ENCODE data around the gene TNFAIP8L3. TPM values are rescaled to one million over a fixed set of nuclear protein-coding genes. Genes with fewer than 3 reads are reported as not detected.

TNFAIP8L3 gene
- total and polyA plus RNA-seq, 7 experiments from 2014 or later, result not detected

DNA sequence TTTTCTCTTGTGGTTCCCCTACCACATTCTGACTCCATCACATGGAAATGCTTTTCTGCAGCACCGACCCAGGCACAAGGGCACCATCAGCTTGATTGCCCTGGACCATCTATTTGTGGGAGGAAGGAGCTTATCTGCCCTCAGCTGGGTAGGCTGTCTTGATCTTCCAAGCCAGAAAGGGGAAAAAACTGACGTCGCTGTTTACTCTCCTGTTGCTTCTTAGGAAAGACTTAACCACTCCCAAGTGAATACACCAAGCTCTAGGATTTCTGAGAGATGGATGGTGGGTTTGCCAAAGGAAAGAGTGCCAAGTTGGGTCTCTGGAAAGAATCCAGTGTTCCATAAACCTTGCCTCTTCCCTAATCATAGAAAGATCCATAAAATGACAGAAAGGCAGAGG lies 4.0 kb downstream of the TNFAIP8L3 start:
- Mint-ChIP-seq H3K9me3 (peaks cover 0 to 1% (median 0%) of the 10 kb centered on the region in 11 donors), H3K27me3 (peaks cover 37 to 77% (median 56%) of the 10 kb centered on the region in 5 donors), H3K4me3 (no peak overlapping the region), H3K27ac (no peak overlapping the region), H3K4me1 (peaks cover 0 to 11% (median 4%) of the 10 kb centered on the region in 7 donors), H3K36me3 (peaks cover 0 to 2% (median 0%) of the 10 kb centered on the region in 5 donors)
- Histone ChIP-seq H3K36me3 (ENCODE audit: control insufficient read depth in 2 of 3, insufficient read depth in 3 of 3, low read length in 3 of 3) (no peaks in the 10 kb centered on the region), H3K4me3 (ENCODE audit: low read length) (no peak overlapping the region), H3K27me3 (ENCODE audit: control insufficient read depth in 2 of 2, insufficient read depth in 2 of 2, low read length in 2 of 2) (no peaks in the 10 kb centered on the region), H3K9me3 (ENCODE audit: control insufficient read depth in 2 of 3, low read length in 3 of 3) (no peaks in the 10 kb centered on the region), H3K27ac (ENCODE audit: low read depth, low read length) (no peak overlapping the region), H3K4me1 (ENCODE audit: control insufficient read depth in 2 of 2, insufficient read depth in 2 of 2, low read length in 2 of 2) (no peaks in the 10 kb centered on the region)
- POLR2A ChIA-PET, result interaction anchor here (0.6 kb wide), 1 partner anchor 126 kb away, joined by 5 read pairs; no protein-coding TSS in a partner anchor
- ATAC-seq, result no peak
- DNase-seq, result no peak
- intact Hi-C loops (cut with micrococcal nuclease), result loop anchor here in 1 of 2 donors (10.0 kb wide), 1 partner anchor 64 kb away; no protein-coding TSS in a partner anchor
- CTCF ChIA-PET, result no interaction called here

DNA sequence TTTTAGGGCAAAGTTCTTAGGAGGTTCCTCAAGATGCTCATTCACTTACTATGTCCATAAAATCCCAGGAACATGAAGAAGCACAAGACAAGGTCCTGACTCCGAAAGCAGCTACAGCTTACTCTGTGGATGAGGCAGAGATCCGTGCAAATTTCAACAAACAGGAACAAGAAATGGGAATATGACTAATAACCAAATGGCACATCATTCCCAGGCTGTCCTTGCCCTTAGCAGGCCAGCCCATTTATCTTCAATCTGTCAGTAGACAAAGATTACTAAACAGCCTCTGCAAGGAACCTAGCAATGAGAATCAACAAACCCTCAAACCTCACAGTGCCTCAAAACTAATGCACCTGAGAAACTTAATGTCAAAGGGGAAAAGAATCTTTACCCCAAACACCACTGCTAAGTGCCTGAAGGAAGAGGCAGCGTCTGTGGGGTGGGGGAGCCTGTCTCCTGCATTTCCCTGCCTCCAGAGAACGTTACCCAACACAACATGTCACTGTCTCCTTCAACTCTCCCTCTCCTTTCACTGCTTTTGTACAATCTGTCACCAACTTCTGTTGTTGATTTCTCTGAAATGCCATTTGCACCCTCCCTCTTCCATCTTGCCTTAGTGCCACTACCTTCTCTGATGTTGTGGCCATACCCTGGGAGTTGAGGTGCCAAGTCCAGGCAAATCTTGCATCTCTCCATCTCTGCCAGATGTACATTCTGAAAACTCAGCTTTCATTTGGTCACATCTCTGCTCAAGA lies 4.8 kb downstream of the TNFAIP8L3 start:
- no peaks in the 10 kb centered on the region for H3K4me1 ChIP-seq (ENCODE audit: control insufficient read depth in 2 of 2, insufficient read depth in 2 of 2, low read length in 2 of 2)
- H3K36me3 Mint-ChIP-seq, result peaks cover 0 to under 1% (median 0%) of the 10 kb centered on the region in 5 donors
- ChIA-PET POLR2A (no interaction called here), CTCF (no interaction called here)
- H3K27ac Mint-ChIP-seq, result no peak overlapping the region
- no peak overlapping the region for H3K4me3 Mint-ChIP-seq
- DNase-seq, result no peak
- H3K9me3 Mint-ChIP-seq, result no peaks in the 10 kb centered on the region
- H3K27me3 ChIP-seq (ENCODE audit: control insufficient read depth in 2 of 2, insufficient read depth in 2 of 2, low read length in 2 of 2), result no peaks in the 10 kb centered on the region
- no peak for ATAC-seq
- H3K36me3 ChIP-seq (ENCODE audit: control insufficient read depth in 2 of 3, insufficient read depth in 3 of 3, low read length in 3 of 3), result no peaks in the 10 kb centered on the region
- intact Hi-C loops (cut with micrococcal nuclease), result loop anchor here in 1 of 2 donors (10.0 kb wide), 1 partner anchor 65 kb away; no protein-coding TSS in a partner anchor
- peaks cover 28 to 70% (median 50%) of the 10 kb centered on the region in 5 donors for H3K27me3 Mint-ChIP-seq
- H3K9me3 ChIP-seq (ENCODE audit: control insufficient read depth in 2 of 3, low read length in 3 of 3), result no peaks in the 10 kb centered on the region
- H3K27ac ChIP-seq (ENCODE audit: low read depth, low read length), result no peak overlapping the region
- peaks cover 0 to 8% (median 1%) of the 10 kb centered on the region in 7 donors for H3K4me1 Mint-ChIP-seq
- H3K4me3 ChIP-seq (ENCODE audit: low read length), result no peak overlapping the region

DNA sequence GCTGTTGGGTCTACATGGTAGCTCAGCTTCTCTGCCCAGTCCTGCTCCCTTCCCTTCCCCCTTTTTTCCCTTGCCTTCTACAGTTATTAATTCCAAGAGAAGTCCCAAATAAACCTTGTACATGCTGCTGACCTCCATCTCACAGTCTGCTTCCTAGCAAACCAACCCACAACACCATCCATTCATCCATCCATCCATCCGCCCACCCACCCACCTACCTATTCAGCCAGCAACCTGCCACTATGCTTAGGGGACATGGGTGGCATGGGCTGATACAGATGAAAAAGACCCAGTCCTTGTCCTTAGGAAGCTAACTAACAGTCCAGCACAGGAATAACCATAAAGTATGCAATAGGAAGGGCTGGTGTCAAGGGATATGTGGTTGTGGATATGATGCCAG lies 5.7 kb downstream of the TNFAIP8L3 start:
- intact Hi-C loops (cut with micrococcal nuclease), result no loop called here
- no peaks in the 10 kb centered on the region for H3K36me3 Mint-ChIP-seq
- no peak overlapping the region for H3K4me3 Mint-ChIP-seq
- POLR2A ChIA-PET, result no interaction called here
- H3K9me3 Mint-ChIP-seq, result no peaks in the 10 kb centered on the region
- H3K27me3 Mint-ChIP-seq, result peaks cover 27 to 68% (median 50%) of the 10 kb centered on the region in 5 donors
- Histone ChIP-seq H3K4me3 (ENCODE audit: low read length) (no peak overlapping the region), H3K27me3 (ENCODE audit: control insufficient read depth in 2 of 2, insufficient read depth in 2 of 2, low read length in 2 of 2) (no peaks in the 10 kb centered on the region), H3K36me3 (ENCODE audit: control insufficient read depth in 2 of 3, insufficient read depth in 3 of 3, low read length in 3 of 3) (no peaks in the 10 kb centered on the region), H3K27ac (ENCODE audit: low read depth, low read length) (no peak overlapping the region), H3K9me3 (ENCODE audit: control insufficient read depth in 2 of 3, low read length in 3 of 3) (no peaks in the 10 kb centered on the region), H3K4me1 (ENCODE audit: control insufficient read depth in 2 of 2, insufficient read depth in 2 of 2, low read length in 2 of 2) (no peaks in the 10 kb centered on the region)
- no peak for ATAC-seq
- CTCF ChIA-PET, result no interaction called here
- H3K4me1 Mint-ChIP-seq, result peaks cover 0 to 7% (median 0%) of the 10 kb centered on the region in 7 donors
- H3K27ac Mint-ChIP-seq, result no peak overlapping the region
- DNase-seq, result no peak

DNA sequence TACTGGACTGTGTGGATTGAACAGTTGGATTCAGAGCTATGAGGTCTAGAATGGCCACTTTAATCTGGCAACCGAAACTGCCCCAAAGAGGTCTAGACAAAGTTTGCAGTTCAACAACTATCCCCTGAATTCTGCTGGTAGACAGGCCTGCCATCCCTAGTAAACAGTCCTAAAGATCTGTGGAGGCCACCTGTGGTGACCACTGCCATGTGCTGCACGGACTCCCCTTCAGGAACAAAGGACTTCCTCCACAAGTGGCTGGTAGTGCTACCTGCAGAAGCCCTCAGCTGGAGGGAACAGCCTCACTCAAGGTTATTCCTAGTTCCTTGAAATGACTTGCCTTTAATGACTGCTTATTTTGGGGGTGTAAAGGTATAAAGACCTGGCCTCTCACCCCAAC lies 6.1 kb downstream of the TNFAIP8L3 start:
- H3K4me1 ChIP-seq (ENCODE audit: control insufficient read depth in 2 of 2, insufficient read depth in 2 of 2, low read length in 2 of 2), result no peaks in the 10 kb centered on the region
- peaks cover 0 to 3% (median 0%) of the 10 kb centered on the region in 7 donors for H3K4me1 Mint-ChIP-seq
- ATAC-seq (no peak), DNase-seq (no peak)
- intact Hi-C loops (cut with micrococcal nuclease), result no loop called here
- H3K36me3 Mint-ChIP-seq, result no peaks in the 10 kb centered on the region
- no peaks in the 10 kb centered on the region for H3K27me3 ChIP-seq (ENCODE audit: control insufficient read depth in 2 of 2, insufficient read depth in 2 of 2, low read length in 2 of 2)
- no peak overlapping the region for H3K4me3 ChIP-seq (ENCODE audit: low read length)
- H3K9me3 Mint-ChIP-seq, result no peaks in the 10 kb centered on the region
- POLR2A ChIA-PET, result no interaction called here
- no peak overlapping the region for H3K27ac Mint-ChIP-seq
- peaks cover 27 to 64% (median 50%) of the 10 kb centered on the region in 5 donors for H3K27me3 Mint-ChIP-seq
- CTCF ChIA-PET, result no interaction called here
- no peak overlapping the region for H3K4me3 Mint-ChIP-seq
- H3K36me3 ChIP-seq (ENCODE audit: control insufficient read depth in 2 of 3, insufficient read depth in 3 of 3, low read length in 3 of 3), result no peaks in the 10 kb centered on the region
- H3K27ac ChIP-seq (ENCODE audit: low read depth, low read length), result no peak overlapping the region
- no peaks in the 10 kb centered on the region for H3K9me3 ChIP-seq (ENCODE audit: control insufficient read depth in 2 of 3, low read length in 3 of 3)

DNA sequence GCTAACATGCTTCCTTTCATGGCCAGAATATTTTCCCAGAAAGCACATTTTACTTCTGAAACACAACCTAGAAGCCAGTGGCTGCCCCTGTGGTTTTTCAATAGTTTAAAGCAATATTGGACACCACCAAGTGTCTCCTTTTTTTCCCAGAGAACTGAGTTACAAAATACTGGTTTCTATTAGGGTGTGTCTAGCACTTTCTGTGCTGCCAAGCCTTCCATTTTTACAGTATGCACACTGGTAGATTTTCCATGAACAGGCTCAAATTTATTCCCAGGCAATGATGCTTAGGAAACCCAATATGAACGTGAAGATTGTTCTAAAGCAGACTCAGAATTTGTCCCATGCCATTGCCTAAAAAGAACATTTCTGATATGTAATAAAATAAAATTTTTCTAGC lies 7.2 kb downstream of the TNFAIP8L3 start:
- no peaks in the 10 kb centered on the region for H3K4me1 ChIP-seq (ENCODE audit: control insufficient read depth in 2 of 2, insufficient read depth in 2 of 2, low read length in 2 of 2)
- no peak overlapping the region for H3K27ac ChIP-seq (ENCODE audit: low read depth, low read length)
- no peaks in the 10 kb centered on the region for H3K27me3 ChIP-seq (ENCODE audit: control insufficient read depth in 2 of 2, insufficient read depth in 2 of 2, low read length in 2 of 2)
- H3K4me3 ChIP-seq (ENCODE audit: low read length), result no peak overlapping the region
- CTCF ChIA-PET, result no interaction called here
- H3K9me3 Mint-ChIP-seq, result no peaks in the 10 kb centered on the region
- no peaks in the 10 kb centered on the region for H3K9me3 ChIP-seq (ENCODE audit: control insufficient read depth in 2 of 3, low read length in 3 of 3)
- H3K4me3 Mint-ChIP-seq, result no peak overlapping the region
- intact Hi-C loops (cut with micrococcal nuclease), result no loop called here
- H3K27me3 Mint-ChIP-seq, result peaks cover 29 to 57% (median 43%) of the 10 kb centered on the region in 5 donors
- DNase-seq, result no peak
- no peak overlapping the region for H3K27ac Mint-ChIP-seq
- H3K36me3 Mint-ChIP-seq, result no peaks in the 10 kb centered on the region
- no peaks in the 10 kb centered on the region for H3K4me1 Mint-ChIP-seq
- POLR2A ChIA-PET, result no interaction called here
- ATAC-seq, result no peak
- H3K36me3 ChIP-seq (ENCODE audit: control insufficient read depth in 2 of 3, insufficient read depth in 3 of 3, low read length in 3 of 3), result no peaks in the 10 kb centered on the region

- ATAC-seq, result no peak
- Histone ChIP-seq H3K9me3 (ENCODE audit: control insufficient read depth in 2 of 3, low read length in 3 of 3) (no peaks in the 10 kb centered on the region), H3K27me3 (ENCODE audit: control insufficient read depth in 2 of 2, insufficient read depth in 2 of 2, low read length in 2 of 2) (no peaks in the 10 kb centered on the region)
These were observed 8.3 kb downstream of the TNFAIP8L3 start for GRCh38 chr15:51086409-51086808.

GRCh38 chr15:51085764-51086163 lies 8.9 kb downstream of the TNFAIP8L3 start:
- Histone ChIP-seq H3K36me3 (ENCODE audit: control insufficient read depth in 2 of 3, insufficient read depth in 3 of 3, low read length in 3 of 3) (no peaks in the 10 kb centered on the region), H3K27ac (ENCODE audit: low read depth, low read length) (no peak overlapping the region), H3K27me3 (ENCODE audit: control insufficient read depth in 2 of 2, insufficient read depth in 2 of 2, low read length in 2 of 2) (no peaks in the 10 kb centered on the region), H3K4me3 (ENCODE audit: low read length) (no peak overlapping the region), H3K4me1 (ENCODE audit: control insufficient read depth in 2 of 2, insufficient read depth in 2 of 2, low read length in 2 of 2) (no peaks in the 10 kb centered on the region), H3K9me3 (ENCODE audit: control insufficient read depth in 2 of 3, low read length in 3 of 3) (no peaks in the 10 kb centered on the region)
- ATAC-seq, result no peak
- CTCF ChIA-PET, result no interaction called here
- H3K9me3 Mint-ChIP-seq, result no peaks in the 10 kb centered on the region
- DNase-seq, result no peak
- intact Hi-C loops (cut with micrococcal nuclease), result no loop called here
- no peaks in the 10 kb centered on the region for H3K4me1 Mint-ChIP-seq
- H3K4me3 Mint-ChIP-seq, result no peak overlapping the region
- H3K27me3 Mint-ChIP-seq, result peaks cover 19 to 39% (median 29%) of the 10 kb centered on the region in 5 donors
- POLR2A ChIA-PET, result no interaction called here
- H3K27ac Mint-ChIP-seq, result no peak overlapping the region
- no peaks in the 10 kb centered on the region for H3K36me3 Mint-ChIP-seq

More at GRCh38 chr15:51086409-51086808, 8.3 kb downstream of the TNFAIP8L3 start:
- ChIA-PET CTCF (no interaction called here), POLR2A (no interaction called here)
- H3K4me1 Mint-ChIP-seq, result no peaks in the 10 kb centered on the region
- H3K4me1 ChIP-seq (ENCODE audit: control insufficient read depth in 2 of 2, insufficient read depth in 2 of 2, low read length in 2 of 2), result no peaks in the 10 kb centered on the region
- peaks cover 26 to 46% (median 34%) of the 10 kb centered on the region in 5 donors for H3K27me3 Mint-ChIP-seq
- intact Hi-C loops (cut with micrococcal nuclease), result no loop called here
- H3K36me3 ChIP-seq (ENCODE audit: control insufficient read depth in 2 of 3, insufficient read depth in 3 of 3, low read length in 3 of 3), result no peaks in the 10 kb centered on the region
- H3K4me3 Mint-ChIP-seq, result no peak overlapping the region
- no peak overlapping the region for H3K27ac Mint-ChIP-seq
- no peaks in the 10 kb centered on the region for H3K36me3 Mint-ChIP-seq
- H3K27ac ChIP-seq (ENCODE audit: low read depth, low read length), result no peak overlapping the region
- H3K4me3 ChIP-seq (ENCODE audit: low read length), result no peak overlapping the region
- no peaks in the 10 kb centered on the region for H3K9me3 Mint-ChIP-seq
- DNase-seq, result no peak
